Right cardiac atrium (tissue), 5 donors: Measurements from ENCODE around the gene NR4A1. TPM values are rescaled to one million over a fixed set of nuclear protein-coding genes. Genes with fewer than 3 reads are reported as not detected.

Experiments used
- ATAC-seq, 2 donors: fragments of 200-7000 bp; cut with Tn5 transposase; one replicate each; pipeline versions ENCODE4 v1.8.0 to v1.9.1; 2020; ENCODE audit warnings: moderate library complexity in 2 of 2, mild to moderate bottlenecking in 1 of 2
- DNase-seq, 3 donors: peaks; one replicate each; pipeline ENCODE4 v3.0.0-alpha.2; 2020
- H3K27ac ChIP-seq: one replicate; pipeline ENCODE4 v1.5.1; 2013; ENCODE audit warnings: mild to moderate bottlenecking, low read length, control low read depth, moderate library complexity
- H3K27me3 ChIP-seq: one replicate; pipeline ENCODE4 v1.6.1; 2013; ENCODE audit not compliant: control insufficient read depth, insufficient read depth
- H3K4me1 ChIP-seq: one replicate; pipeline ENCODE4 v1.6.1; 2013; ENCODE audit warnings: low read length; ENCODE audit not compliant: control insufficient read depth, insufficient read depth
- H3K4me3 ChIP-seq: one replicate; pipeline ENCODE4 v1.5.1; 2013; ENCODE audit warnings: low read length, control low read depth
- H3K9me3 ChIP-seq: one replicate; pipeline ENCODE4 v1.6.1; 2013; ENCODE audit warnings: low read length; ENCODE audit not compliant: control insufficient read depth
- WGBS: extraction: QIAGEN DNeasy Blood & Tissue Kit; methylation state at CpG from one replicate; pipeline ENCODE4 v1.1.7; 2013; 5-methylcytosine and 5-hydroxymethylcytosine counted together
- intact Hi-C, 4 donors: fragments of 100-400 bp; cut with DNase I; formaldehyde crosslinking; loops; one replicate each; pipeline versions ENCODE4 v1.11.0 to v1.14.0; 2022 to 2023
- polyA plus RNA-seq: library from polyadenylated mRNA; stranded (reverse); fragments of 200-250 nt; gene quantifications from one replicate; pipeline ENCODE4 v1.2.3, GENCODE V29; 2013
- total RNA-seq, 4 donors: library from RNA; stranded (reverse); fragmentation: NEBNext Ultra II Directional; extraction: Animal tissue kit (Norgen Biotek cat#: 25700); gene quantifications; one replicate each; pipeline ENCODE4 v1.2.1, GENCODE V29; 2021
- donor health status: healthy with polysubstance abuse.
- donor health status: DM: no; HTN: yes; CAD: no.
- donor health status: DM: no; HTN: no; CAD: no.
- donor health status: DM: no; HTN: yes; CAD: no; lungs with severe emphysema.
- donor health status: DM: yes; HTN: yes; CAD: no.

Gene NR4A1
- total and polyA plus RNA-seq, 5 donors, result 50.2 to 417 (median 115) TPM

- H3K27ac ChIP-seq, result peak overlapping the region; percentile 60
- H3K9me3 ChIP-seq, result no peaks in the 10 kb centered on the region
- H3K4me3 ChIP-seq, result no peak overlapping the region
- no peaks in the 10 kb centered on the region for H3K27me3 ChIP-seq
- DNase-seq, result peak; percentile 69 to 86 (median 85)
- WGBS, result 31% methylated on average over 13 of the region's 13 CpGs
- intact Hi-C loops, result loop anchor here in 2 of 4 donors (2.0 to 5.0 kb wide), 3 partner anchors 55 to 80 kb away; no protein-coding TSS in a partner anchor
- ATAC-seq, result peak; percentile 71 to 80
- peaks cover 8% of the 10 kb centered on the region for H3K4me1 ChIP-seq
Observed at GRCh38 chr12:52082026-52082668, 30.9 kb downstream of the NR4A1 start.

DNA sequence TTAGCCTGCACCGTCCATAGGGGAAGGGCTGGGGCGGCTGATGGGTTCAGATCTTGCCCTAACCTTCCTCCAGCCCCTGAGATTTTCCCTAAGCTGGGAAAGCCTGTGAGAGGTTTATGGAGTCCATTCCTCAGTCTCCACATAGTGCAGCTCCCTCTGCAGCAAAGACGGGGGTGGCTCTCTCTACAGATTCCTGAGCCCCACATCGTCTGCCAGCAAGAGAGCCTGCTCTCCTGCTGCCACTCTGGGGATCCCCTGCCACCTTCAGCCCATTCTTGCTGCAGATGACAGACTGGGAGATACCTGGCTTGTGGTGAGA lies 31.4 kb downstream of the NR4A1 start:
- Histone ChIP-seq H3K4me3 (no peak overlapping the region), H3K27ac (peak overlapping the region; percentile 60), H3K9me3 (no peaks in the 10 kb centered on the region), H3K27me3 (no peaks in the 10 kb centered on the region), H3K4me1 (peaks cover 8% of the 10 kb centered on the region)
- intact Hi-C loops, result loop anchor here in 2 of 4 donors (2.0 to 5.0 kb wide), 3 partner anchors 55 to 80 kb away; no protein-coding TSS in a partner anchor
- ATAC-seq (no peak), DNase-seq (no peak)
- WGBS, result 47% methylated on average over 4 of the region's 4 CpGs

GRCh38 chr12:52082988-52083637 lies 31.9 kb downstream of the NR4A1 start:
- Histone ChIP-seq H3K4me1 (peaks cover 8% of the 10 kb centered on the region), H3K27me3 (no peaks in the 10 kb centered on the region), H3K9me3 (no peaks in the 10 kb centered on the region), H3K4me3 (no peak overlapping the region), H3K27ac (peak overlapping the region; percentile 60)
- DNase-seq, result peak; percentile 63 to 86 (median 75)
- intact Hi-C loops, result loop anchor here in 3 of 4 donors (1.0 to 5.0 kb wide), 4 partner anchors 56 to 81 kb away; no protein-coding TSS in a partner anchor
- peak; percentile 34 to 42 for ATAC-seq
- 32% methylated on average over 11 of the region's 11 CpGs for WGBS

DNA sequence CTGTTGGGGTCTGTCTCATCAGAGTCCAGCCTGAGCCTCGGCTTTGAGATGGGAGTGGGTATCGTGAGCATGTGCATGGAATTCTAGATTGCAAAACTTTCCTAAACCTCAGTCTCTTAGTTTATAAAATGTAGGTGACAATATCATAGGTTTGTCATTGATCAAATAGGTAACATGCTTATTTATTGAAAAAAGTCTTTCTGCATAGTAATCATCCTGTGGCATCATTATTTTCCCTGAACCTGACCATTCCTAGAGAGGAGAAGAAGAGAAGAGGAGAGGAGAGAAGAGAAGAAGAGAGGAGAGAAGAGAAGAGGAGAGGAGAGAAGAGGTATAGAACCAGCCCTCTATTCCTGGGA lies 32.4 kb downstream of the NR4A1 start:
- Histone ChIP-seq H3K27me3 (no peaks in the 10 kb centered on the region), H3K4me3 (no peak overlapping the region), H3K9me3 (no peaks in the 10 kb centered on the region), H3K27ac (no peak overlapping the region), H3K4me1 (peaks cover 8% of the 10 kb centered on the region)
- DNase-seq (no peak), ATAC-seq (no peak)
- WGBS, result 1% methylated on average over 2 of the region's 2 CpGs
- intact Hi-C loops, result loop anchor here in 3 of 4 donors (1.0 to 5.0 kb wide), 4 partner anchors 56 to 81 kb away; no protein-coding TSS in a partner anchor

DNA sequence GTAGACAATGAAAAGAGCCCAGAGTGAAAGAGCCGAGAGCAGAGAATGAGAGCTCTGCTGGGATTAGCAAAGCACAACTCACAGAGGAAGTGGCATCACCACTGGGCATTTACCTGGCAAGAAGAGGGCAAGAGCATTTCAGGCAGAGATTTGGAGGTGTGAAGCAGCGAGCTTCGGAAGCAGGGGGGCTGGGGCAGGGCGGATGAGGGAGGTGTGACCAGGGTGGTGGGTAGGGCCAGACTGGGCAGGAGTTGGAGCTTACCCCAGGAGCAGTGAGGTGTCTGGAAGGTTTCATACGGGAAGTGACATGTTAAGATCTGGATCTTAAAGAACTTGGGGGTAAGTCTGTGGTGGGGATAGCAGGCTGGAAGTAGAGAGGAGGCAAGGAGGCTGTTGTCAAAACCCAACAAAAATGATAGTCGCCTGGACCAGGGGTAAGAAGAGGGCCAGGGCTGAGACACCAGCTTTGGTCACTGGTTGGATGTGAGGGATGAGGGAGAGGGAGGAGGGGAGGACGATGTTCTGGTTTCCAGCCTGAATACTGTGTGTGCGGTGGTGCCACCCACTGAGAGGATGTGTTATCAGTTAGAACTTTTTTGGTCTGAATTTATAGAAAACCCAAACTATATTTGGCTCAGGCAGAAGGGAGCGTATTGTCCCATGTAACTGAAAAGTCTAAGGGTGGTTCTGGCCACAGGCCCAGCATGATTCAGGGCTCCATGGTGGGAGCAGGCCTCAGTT lies 33.4 kb downstream of the NR4A1 start:
- ATAC-seq (no peak), DNase-seq (no peak)
- H3K27me3 ChIP-seq, result no peaks in the 10 kb centered on the region
- intact Hi-C loops, result loop anchor here in 2 of 4 donors (5.0 kb wide), 2 partner anchors 57 to 82 kb away; no protein-coding TSS in a partner anchor
- H3K9me3 ChIP-seq, result no peaks in the 10 kb centered on the region
- H3K4me3 ChIP-seq, result no peak overlapping the region
- no peak overlapping the region for H3K27ac ChIP-seq
- H3K4me1 ChIP-seq, result peaks cover 8% of the 10 kb centered on the region
- 87% methylated on average over 9 of the region's 9 CpGs for WGBS

DNA sequence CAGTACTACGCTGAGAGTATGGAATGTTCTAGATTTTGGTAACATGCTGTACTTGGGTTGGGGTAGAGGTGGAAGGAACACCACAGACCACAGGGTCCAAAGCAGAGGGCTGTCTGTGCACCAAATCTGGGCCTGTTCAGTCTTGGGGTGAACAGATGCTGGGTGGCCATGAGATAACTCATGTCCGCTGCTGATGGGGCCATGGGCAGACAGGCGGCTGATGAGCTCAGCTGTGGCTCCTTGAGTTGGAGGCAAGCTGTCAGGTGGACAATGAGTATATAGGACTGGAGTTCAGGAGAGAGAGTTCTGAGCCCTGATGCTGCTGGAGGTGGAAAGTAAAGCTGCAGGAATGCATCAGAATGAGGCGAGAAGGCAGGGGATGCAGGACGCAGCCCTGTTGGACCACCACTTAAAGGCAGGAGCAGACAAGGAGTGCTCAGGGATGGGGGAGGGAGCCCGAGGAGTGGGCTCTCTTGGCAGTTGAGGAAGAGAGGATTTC lies 34.5 kb downstream of the NR4A1 start:
- Histone ChIP-seq H3K4me1 (peaks cover 8% of the 10 kb centered on the region), H3K27me3 (no peaks in the 10 kb centered on the region), H3K4me3 (no peak overlapping the region), H3K9me3 (no peaks in the 10 kb centered on the region), H3K27ac (no peak overlapping the region)
- WGBS, result 86% methylated on average over 6 of the region's 6 CpGs
- intact Hi-C loops, result no loop called here
- ATAC-seq, result no peak
- DNase-seq, result no peak

GRCh38 chr12:52086366-52086765 lies 35.1 kb downstream of the NR4A1 start:
- ATAC-seq (no peak), DNase-seq (peak in 1 of 3 donors; percentile 32)
- no peaks in the 10 kb centered on the region for H3K27me3 ChIP-seq
- H3K9me3 ChIP-seq, result no peaks in the 10 kb centered on the region
- H3K4me3 ChIP-seq, result no peak overlapping the region
- intact Hi-C loops, result no loop called here
- peaks cover 6% of the 10 kb centered on the region for H3K4me1 ChIP-seq
- WGBS, result 54% methylated on average over 9 of the region's 9 CpGs
- H3K27ac ChIP-seq, result no peak overlapping the region

DNA sequence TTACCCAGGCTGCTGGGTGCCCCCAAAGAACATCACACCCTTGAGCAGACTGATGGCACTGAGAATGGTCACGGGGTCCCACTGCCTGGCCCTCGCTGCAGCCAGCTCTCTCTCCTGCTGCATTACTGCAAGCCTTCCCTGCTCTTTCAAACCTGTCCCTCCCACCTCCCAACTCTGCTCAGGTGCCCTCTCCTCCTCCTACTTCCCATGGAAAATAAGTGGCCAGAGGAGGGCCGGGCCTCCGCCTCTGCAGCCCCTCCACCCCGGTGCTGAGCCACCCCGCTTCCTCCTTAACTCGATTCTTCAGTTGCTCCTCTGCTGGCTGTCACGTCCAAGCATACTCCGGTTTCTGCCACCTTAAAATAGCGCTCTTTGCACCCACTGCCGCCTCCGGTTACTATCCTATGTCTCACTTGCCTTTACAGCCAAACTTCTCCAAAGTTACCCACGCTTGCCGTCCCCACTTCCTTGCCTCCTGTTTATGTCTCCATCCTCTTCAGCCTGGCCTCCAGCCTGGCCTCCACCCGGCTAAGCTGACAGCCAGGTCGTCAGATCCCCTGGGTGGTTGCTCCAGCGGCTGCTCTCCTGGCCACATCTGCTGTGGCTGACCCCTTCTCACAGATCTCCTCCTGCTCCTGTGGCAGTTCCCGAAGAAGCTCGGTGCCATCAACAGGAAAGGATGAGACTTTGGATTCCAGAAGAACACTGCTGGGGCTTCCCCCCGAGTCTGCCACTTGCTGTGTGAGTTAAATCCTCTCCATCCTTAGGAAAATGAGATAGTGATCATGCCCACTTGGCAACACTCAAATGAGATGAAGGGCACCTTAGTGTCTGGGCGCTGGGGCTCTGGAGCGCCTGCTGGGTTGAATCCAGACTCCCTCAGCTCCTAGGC lies 35.9 kb downstream of the NR4A1 start:
- WGBS, result 69% methylated on average over 22 of the region's 22 CpGs
- intact Hi-C loops, result no loop called here
- Histone ChIP-seq H3K4me1 (peaks cover 2% of the 10 kb centered on the region), H3K27me3 (no peaks in the 10 kb centered on the region), H3K9me3 (no peaks in the 10 kb centered on the region), H3K27ac (no peak overlapping the region), H3K4me3 (no peak overlapping the region)
- DNase-seq (peak in 1 of 3 donors; percentile 46), ATAC-seq (no peak)

DNA sequence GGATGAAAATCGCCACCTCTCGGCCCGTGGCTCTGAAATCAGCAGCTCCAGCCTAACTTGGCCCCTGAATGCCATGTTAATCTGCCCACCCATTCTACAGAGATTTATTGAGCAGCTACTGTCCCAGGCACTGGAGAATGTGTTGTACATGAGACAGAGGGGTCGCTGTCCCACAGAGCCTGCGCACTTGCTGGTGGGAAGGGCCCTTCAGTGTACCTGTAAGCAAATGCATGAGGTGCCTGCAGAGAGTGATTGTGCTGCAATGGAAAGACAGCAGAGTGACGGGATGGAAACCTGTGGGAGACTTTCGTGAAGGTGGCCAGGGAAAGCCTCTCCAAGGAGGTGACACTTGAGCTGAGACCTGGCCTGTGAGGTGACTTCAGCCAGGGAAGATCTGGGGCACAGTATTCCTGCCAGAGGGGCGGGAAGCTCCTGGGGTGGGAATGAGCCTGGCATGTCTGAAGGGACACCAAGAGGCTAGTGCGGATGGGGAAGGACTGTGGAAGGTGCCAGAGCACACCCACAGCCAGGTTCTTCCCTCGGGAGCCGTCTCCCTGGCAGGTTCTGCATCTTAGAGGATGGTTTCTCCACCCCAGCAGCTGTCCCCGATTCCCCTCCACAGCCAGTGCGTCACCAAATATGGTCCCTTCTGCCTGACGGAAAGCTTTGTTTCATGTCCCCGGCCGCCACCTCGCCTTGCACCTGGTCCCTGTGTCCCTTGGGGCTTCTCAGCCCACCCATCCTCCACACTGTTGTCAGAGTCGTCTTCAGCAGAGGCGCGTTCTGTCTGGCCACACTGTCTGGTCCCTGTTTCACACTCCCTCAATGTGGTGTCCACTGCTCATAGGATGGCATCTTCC lies 36.9 kb downstream of the NR4A1 start:
- peak in 1 of 3 donors; percentile 31 for DNase-seq
- no peak for ATAC-seq
- Histone ChIP-seq H3K27me3 (no peaks in the 10 kb centered on the region), H3K27ac (no peak overlapping the region), H3K4me3 (no peak overlapping the region), H3K9me3 (no peaks in the 10 kb centered on the region), H3K4me1 (no peaks in the 10 kb centered on the region)
- intact Hi-C loops, result no loop called here
- 78% methylated on average over 20 of the region's 20 CpGs for WGBS

- no peak for DNase-seq
- intact Hi-C loops, result no loop called here
- Histone ChIP-seq H3K4me3 (no peak overlapping the region), H3K27me3 (no peaks in the 10 kb centered on the region), H3K27ac (no peak overlapping the region), H3K9me3 (peaks cover 2% of the 10 kb centered on the region), H3K4me1 (no peaks in the 10 kb centered on the region)
- no peak for ATAC-seq
- 83% methylated on average over 11 of the region's 11 CpGs for WGBS
Observed at GRCh38 chr12:52089491-52089890, 38.2 kb downstream of the NR4A1 start.
